Measurements from ENCODE around the gene LRRC51. TPM values are rescaled to one million over a fixed set of nuclear protein-coding genes. Genes with fewer than 3 reads are reported as not detected.

Gene LRRC51
- polyA plus RNA-seq, 1 donor from 2014 or later = 20.8 TPM

DNA sequence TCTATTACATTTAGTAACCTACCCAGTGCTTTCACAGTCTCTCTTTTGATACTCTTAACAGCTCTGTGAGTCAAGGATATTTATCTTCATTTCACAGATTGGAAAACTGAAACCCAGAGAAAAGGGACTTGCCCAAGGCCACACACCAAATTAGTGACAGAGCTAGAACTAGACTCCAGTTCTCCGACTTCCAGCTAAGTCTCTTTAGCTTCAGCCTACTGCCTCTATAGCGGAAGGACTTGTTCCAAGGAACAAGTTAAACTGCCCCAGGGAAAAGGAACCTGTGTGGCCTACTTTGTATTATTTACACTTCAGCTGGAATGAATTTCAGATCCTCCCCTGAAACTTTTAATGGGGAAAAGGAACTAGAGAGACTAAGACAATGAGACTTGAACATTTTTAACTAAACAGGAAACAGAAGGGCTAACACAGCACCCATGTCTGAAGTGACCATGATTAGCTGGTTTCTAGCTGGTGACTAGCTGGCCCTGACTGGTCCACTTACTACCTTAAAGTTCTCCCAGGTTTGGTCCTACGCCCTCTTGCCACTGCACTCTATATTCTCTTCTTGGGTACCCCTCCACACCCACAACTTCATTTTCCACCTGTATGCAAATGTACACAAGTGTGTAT lies 1.3 kb downstream of the LRRC51 start:
- no peak overlapping the region for H2AFZ ChIP-seq (ENCODE audit: low read depth, low read length)
- no peaks in the 10 kb centered on the region for H3K9me3 ChIP-seq (ENCODE audit: low read length)
- no peaks in the 10 kb centered on the region for H4K20me1 ChIP-seq (ENCODE audit: insufficient read depth)
- TF ChIP-seq SMC3 (conservative IDR thresholded peaks at IDR 0.05; ENCODE audit: poor library complexity) = no peak
- no peak for TF ChIP-seq CTCF (IDR thresholded peaks at IDR 0.05; ENCODE audit: poor library complexity, severe bottlenecking)
- no peak for TF ChIP-seq MXI1 (conservative IDR thresholded peaks at IDR 0.05; ENCODE audit: poor library complexity, severe bottlenecking)
- no peak overlapping the region for H3K9ac ChIP-seq (ENCODE audit: low read length)
- H3K9me2 ChIP-seq (ENCODE audit: insufficient read depth, low read length) = no peaks in the 10 kb centered on the region
- no peak overlapping the region for H3K4me2 ChIP-seq (ENCODE audit: low read length)
- H3K36me3 ChIP-seq (ENCODE audit: insufficient read depth, low read length) = no peaks in the 10 kb centered on the region
- peak overlapping the region; percentile 90 for H3K27ac ChIP-seq (ENCODE audit: low read length)
- peaks cover 33% of the 10 kb centered on the region for H3K79me2 ChIP-seq (replicated peaks; ENCODE audit: insufficient read depth, low read length)
- H3K27me3 ChIP-seq (ENCODE audit: insufficient read depth, low read depth, low read length) = no peaks in the 10 kb centered on the region
- H3K4me3 ChIP-seq (ENCODE audit: low read length) = no peak overlapping the region
- H3F3A ChIP-seq (ENCODE audit: insufficient read depth, low read length, poor library complexity, severe bottlenecking) = no peaks in the 10 kb centered on the region

- no peaks in the 10 kb centered on the region for H4K20me1 ChIP-seq (ENCODE audit: insufficient read depth)
- H3K9me2 ChIP-seq (ENCODE audit: insufficient read depth, low read length) = no peaks in the 10 kb centered on the region
- no peak overlapping the region for H3K4me2 ChIP-seq (ENCODE audit: low read length)
- no peaks in the 10 kb centered on the region for H3K36me3 ChIP-seq (ENCODE audit: insufficient read depth, low read length)
- no peak overlapping the region for H3K4me3 ChIP-seq (ENCODE audit: low read length)
- H3K27me3 ChIP-seq (ENCODE audit: insufficient read depth, low read depth, low read length) = no peaks in the 10 kb centered on the region
- no peaks in the 10 kb centered on the region for H3F3A ChIP-seq (ENCODE audit: insufficient read depth, low read length, poor library complexity, severe bottlenecking)
- no peaks in the 10 kb centered on the region for H3K9me3 ChIP-seq (ENCODE audit: low read length)
- no peak overlapping the region for H3K27ac ChIP-seq (ENCODE audit: low read length)
- no peak for TF ChIP-seq EZH2 (IDR thresholded peaks at IDR 0.05; ENCODE audit: borderline replicate concordance, insufficient read depth, low read length, poor library complexity, severe bottlenecking)
- TF ChIP-seq TAF1 (IDR thresholded peaks at IDR 0.05; ENCODE audit: low read depth) = no peak
- no peak for TF ChIP-seq RAD21 (conservative IDR thresholded peaks at IDR 0.05)
- no peak for TF ChIP-seq MXI1 (conservative IDR thresholded peaks at IDR 0.05; ENCODE audit: poor library complexity, severe bottlenecking)
- TF ChIP-seq POLR2AphosphoS5 (IDR thresholded peaks at IDR 0.05) = no peak
- TF ChIP-seq CTCF (IDR thresholded peaks at IDR 0.05; ENCODE audit: poor library complexity, severe bottlenecking) = no peak
- TF ChIP-seq, protein P1, sequence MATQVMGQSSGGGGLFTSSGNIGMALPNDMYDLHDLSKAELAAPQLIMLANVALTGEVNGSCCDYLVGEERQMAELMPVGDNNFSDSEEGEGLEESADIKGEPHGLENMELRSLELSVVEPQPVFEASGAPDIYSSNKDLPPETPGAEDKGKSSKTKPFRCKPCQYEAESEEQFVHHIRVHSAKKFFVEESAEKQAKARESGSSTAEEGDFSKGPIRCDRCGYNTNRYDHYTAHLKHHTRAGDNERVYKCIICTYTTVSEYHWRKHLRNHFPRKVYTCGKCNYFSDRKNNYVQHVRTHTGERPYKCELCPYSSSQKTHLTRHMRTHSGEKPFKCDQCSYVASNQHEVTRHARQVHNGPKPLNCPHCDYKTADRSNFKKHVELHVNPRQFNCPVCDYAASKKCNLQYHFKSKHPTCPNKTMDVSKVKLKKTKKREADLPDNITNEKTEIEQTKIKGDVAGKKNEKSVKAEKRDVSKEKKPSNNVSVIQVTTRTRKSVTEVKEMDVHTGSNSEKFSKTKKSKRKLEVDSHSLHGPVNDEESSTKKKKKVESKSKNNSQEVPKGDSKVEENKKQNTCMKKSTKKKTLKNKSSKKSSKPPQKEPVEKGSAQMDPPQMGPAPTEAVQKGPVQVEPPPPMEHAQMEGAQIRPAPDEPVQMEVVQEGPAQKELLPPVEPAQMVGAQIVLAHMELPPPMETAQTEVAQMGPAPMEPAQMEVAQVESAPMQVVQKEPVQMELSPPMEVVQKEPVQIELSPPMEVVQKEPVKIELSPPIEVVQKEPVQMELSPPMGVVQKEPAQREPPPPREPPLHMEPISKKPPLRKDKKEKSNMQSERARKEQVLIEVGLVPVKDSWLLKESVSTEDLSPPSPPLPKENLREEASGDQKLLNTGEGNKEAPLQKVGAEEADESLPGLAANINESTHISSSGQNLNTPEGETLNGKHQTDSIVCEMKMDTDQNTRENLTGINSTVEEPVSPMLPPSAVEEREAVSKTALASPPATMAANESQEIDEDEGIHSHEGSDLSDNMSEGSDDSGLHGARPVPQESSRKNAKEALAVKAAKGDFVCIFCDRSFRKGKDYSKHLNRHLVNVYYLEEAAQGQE (IDR thresholded peaks at IDR 0.05; ENCODE audit: borderline replicate concordance) = no peak
- no peak for TF ChIP-seq EP300 (conservative IDR thresholded peaks at IDR 0.05; ENCODE audit: poor library complexity, severe bottlenecking)
- no peak for TF ChIP-seq SMC3 (conservative IDR thresholded peaks at IDR 0.05; ENCODE audit: poor library complexity)
- peaks cover 18% of the 10 kb centered on the region for H3K79me2 ChIP-seq (replicated peaks; ENCODE audit: insufficient read depth, low read length)
- no peak overlapping the region for H2AFZ ChIP-seq (ENCODE audit: low read depth, low read length)
- H3K9ac ChIP-seq (ENCODE audit: low read length) = no peak overlapping the region
These were observed 2.8 kb downstream of the LRRC51 start for GRCh38 chr11:72083414-72083813.
